Ishikawa (cell line): ENCODE results near the gene XRCC3.

Source experiments
- CEBPB ChIP-seq: IDR thresholded peaks from 2 replicates; pipeline ENCODE4 v1.6.1; 2012
- CREB1 ChIP-seq: IDR thresholded peaks from 2 replicates; pipeline ENCODE4 v1.6.1; 2012; ENCODE audit warnings: low read depth
- EGR1 ChIP-seq: IDR thresholded peaks from 2 replicates; pipeline ENCODE4 v1.6.1; 2012
- EP300 ChIP-seq: IDR thresholded peaks from 2 replicates; pipeline ENCODE4 v1.6.1; 2012; ENCODE audit warnings: borderline replicate concordance
- FOXM1 ChIP-seq: IDR thresholded peaks from 2 replicates; pipeline ENCODE4 v1.6.1; 2012; ENCODE audit warnings: low read depth, borderline replicate concordance
- MAX ChIP-seq: IDR thresholded peaks from 2 replicates; pipeline ENCODE4 v1.6.1; 2012
- NFIC ChIP-seq: IDR thresholded peaks from 2 replicates; pipeline ENCODE4 v1.6.1; 2012
- RAD21 ChIP-seq: IDR thresholded peaks from 2 replicates; pipeline ENCODE4 v1.6.1; 2012; ENCODE audit warnings: low read depth
- REST ChIP-seq: IDR thresholded peaks from 2 replicates; pipeline ENCODE4 v1.6.1; 2012; ENCODE audit warnings: low read depth, mild to moderate bottlenecking
- TAF1 ChIP-seq: IDR thresholded peaks from 2 replicates; pipeline ENCODE4 v1.6.1; 2012; ENCODE audit warnings: low read depth, mild to moderate bottlenecking
- TCF12 ChIP-seq: IDR thresholded peaks from 2 replicates; pipeline ENCODE4 v1.6.1; 2012; ENCODE audit warnings: low read depth
- TEAD4 ChIP-seq: IDR thresholded peaks from 2 replicates; pipeline ENCODE4 v1.6.1; 2012
- USF1 ChIP-seq: IDR thresholded peaks from 2 replicates; pipeline ENCODE4 v1.6.1; 2012
- YY1 ChIP-seq: IDR thresholded peaks from 2 replicates; pipeline ENCODE4 v1.6.1; 2012; ENCODE audit warnings: low read depth
- ZBTB7A ChIP-seq: IDR thresholded peaks from 2 replicates; pipeline ENCODE4 v1.6.1; 2012; ENCODE audit warnings: low read depth

Gene XRCC3

GRCh38 chr14:103706551-103707328 lies 8.5 kb downstream of the XRCC3 start:
- no peak for TF ChIP-seq TEAD4
- TF ChIP-seq YY1, result no peak
- no peak for TF ChIP-seq TAF1
- TF ChIP-seq TCF12, result no peak
- no peak for TF ChIP-seq REST
- no peak for TF ChIP-seq CREB1
- TF ChIP-seq USF1, result no peak
- TF ChIP-seq NFIC, result no peak
- TF ChIP-seq ZBTB7A, result no peak
- TF ChIP-seq EP300, result no peak
- TF ChIP-seq MAX, result no peak
- TF ChIP-seq FOXM1, result no peak
- no peak for TF ChIP-seq EGR1
- no peak for TF ChIP-seq RAD21
- no peak for TF ChIP-seq CEBPB

- no peak for TF ChIP-seq EP300
- no peak for TF ChIP-seq TEAD4
- TF ChIP-seq TCF12, result no peak
- TF ChIP-seq YY1, result no peak
- TF ChIP-seq FOXM1, result no peak
- no peak for TF ChIP-seq CEBPB
- TF ChIP-seq NFIC, result no peak
Measured at GRCh38 chr14:103705504-103706284, 9.6 kb downstream of the XRCC3 start.

- TF ChIP-seq REST (no peak), USF1 (no peak), CREB1 (no peak), EP300 (no peak), TEAD4 (no peak), ZBTB7A (no peak), YY1 (no peak), TAF1 (no peak), EGR1 (no peak), FOXM1 (no peak), TCF12 (no peak), CEBPB (no peak), MAX (no peak), NFIC (no peak), RAD21 (no peak)
Measured at GRCh38 chr14:103705118-103705503, 10.1 kb downstream of the XRCC3 start.

DNA sequence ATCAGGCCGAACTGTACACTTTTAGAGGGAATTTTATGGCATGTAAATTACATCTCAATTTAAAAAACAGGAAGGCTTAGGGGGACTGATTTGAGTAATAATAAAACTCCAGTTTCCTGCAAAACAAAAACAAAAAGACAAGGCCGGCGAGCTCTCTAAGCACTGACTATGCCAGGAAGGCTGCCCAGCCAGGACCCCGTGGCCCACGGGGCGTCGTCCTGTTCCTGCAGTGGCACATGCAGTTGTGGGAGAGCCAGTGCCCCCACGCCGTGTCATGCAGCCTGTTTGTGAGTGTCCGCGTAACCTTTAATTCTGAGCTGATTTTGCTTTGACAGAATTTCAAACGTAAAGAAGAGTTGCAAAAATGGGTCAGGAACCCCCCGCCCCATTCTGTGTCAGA lies 10.5 kb downstream of the XRCC3 start:
- TF ChIP-seq MAX (no peak), TCF12 (no peak), FOXM1 (no peak), TEAD4 (no peak), REST (no peak), NFIC (no peak), EP300 (no peak), TAF1 (no peak), USF1 (no peak), EGR1 (no peak), CEBPB (no peak), CREB1 (no peak), ZBTB7A (no peak), RAD21 (no peak), YY1 (no peak)
